Psoas muscle (tissue), 8 donors: ENCODE data around the gene LRP1B. TPM values are rescaled to one million over a fixed set of nuclear protein-coding genes. Genes with fewer than 3 reads are reported as not detected.

ENCODE experiments used
- ATAC-seq, 4 donors: fragments of 200-7000 bp; cut with Tn5 transposase; one replicate each; pipeline ENCODE4 v1.9.1; 2020; ENCODE audit warnings: moderate library complexity in 3 of 4, mild to moderate bottlenecking in 2 of 4
- DNase-seq, 2 donors: peaks; one replicate each; pipeline ENCODE4 v3.0.0-alpha.2; 2020
- H3K27ac ChIP-seq: fragments of 200-600 bp; one replicate; pipeline ENCODE4 v1.8.0; 2022
- H3K27me3 ChIP-seq, 3 donors: fragments of 200-600 bp in 1 of 3; one replicate each; pipeline versions ENCODE4 v1.6.1 to v1.8.0; 2013 to 2022; ENCODE audit warnings: low read length in 2 of 3, mild to moderate bottlenecking in 2 of 3, moderate library complexity in 1 of 3; ENCODE audit not compliant: insufficient read depth in 3 of 3
- H3K36me3 ChIP-seq, 2 donors: fragments of 200-600 bp in 1 of 2; one replicate each; pipeline versions ENCODE4 v1.6.1 to v1.8.0; 2013 to 2022; ENCODE audit warnings: low read depth in 1 of 2, mild to moderate bottlenecking in 1 of 2, moderate library complexity in 1 of 2; ENCODE audit not compliant: insufficient read depth in 1 of 2
- H3K4me1 ChIP-seq: fragments of 200-600 bp; one replicate; pipeline ENCODE4 v1.8.0; 2022
- H3K4me3 ChIP-seq: fragments of 200-600 bp; one replicate; pipeline ENCODE4 v1.8.0; 2022; ENCODE audit warnings: mild to moderate bottlenecking
- H3K9me3 ChIP-seq: fragments of 200-600 bp; one replicate; pipeline ENCODE4 v1.8.0; 2022
- CTCF ChIP-seq: fragments of 200-600 bp; IDR thresholded peaks from one replicate; pipeline ENCODE4 v1.8.0; 2022; ENCODE audit warnings: antibody characterized with exemption
- WGBS, 3 donors: extraction: QIAGEN DNeasy Blood & Tissue Kit; methylation state at CpG; one replicate each; pipeline versions ENCODE4 v1.1.6 to v1.1.7; 2013; 5-methylcytosine and 5-hydroxymethylcytosine counted together
- intact Hi-C, 2 donors: fragments of 100-400 bp; cut with DNase I; formaldehyde crosslinking; loops; one replicate each; pipeline versions ENCODE4 v1.11.0 to v1.14.2; 2022
- polyA plus RNA-seq, 3 donors: library from polyadenylated mRNA; stranded (reverse); fragments of 200-250 nt; gene quantifications; one replicate each; pipeline ENCODE4 v1.2.3, GENCODE V29; 2013
- total RNA-seq, 4 donors: library from RNA; stranded (reverse); fragmentation: NEBNext Ultra II Directional in 2 of 4; extraction: Animal tissue kit (Norgen Biotek cat#: 25700) in 2 of 4; gene quantifications; one replicate each; pipeline versions ENCODE4 v1.2.1 to v1.2.4, GENCODE V29; 2021 to 2023
- donor health status: healthy with polysubstance abuse.
- donor health status: DM: no; HTN: no; CAD: no; lungs with moderate emphysema.
- donor health status: Bipolar disorder and iron deficiency.
- donor health status: healthy.
- donor health status: DM: yes; HTN: yes; CAD: no.
- donor health status: DM: no; HTN: no; CAD: no.
- donor health status: DM: no; HTN: no; CAD: no.
- donor health status: DM: yes; HTN: yes; CAD: no.

The LRP1B gene
- total and polyA plus RNA-seq, 7 donors: 0.33 to 3.3 (median 0.95) TPM

- H3K27me3 ChIP-seq: no peaks in the 10 kb centered on the region
- H3K9me3 ChIP-seq: no peaks in the 10 kb centered on the region
- no peak for TF ChIP-seq CTCF
- no peak for ATAC-seq
- no peak overlapping the region for H3K4me3 ChIP-seq
- intact Hi-C loops: no loop called here
- no peaks in the 10 kb centered on the region for H3K36me3 ChIP-seq
- H3K27ac ChIP-seq: no peak overlapping the region
- no peaks in the 10 kb centered on the region for H3K4me1 ChIP-seq
- no peak for DNase-seq
- 11 to 29% (median 14%) methylated on average over 3 of the region's 3 CpGs for WGBS, 3 donors
Observed at GRCh38 chr2:140643761-140644187, 1487.0 kb downstream of the LRP1B start.

GRCh38 chr2:140641163-140641562, 1489.7 kb downstream of the LRP1B start:
- ATAC-seq: no peak

DNA sequence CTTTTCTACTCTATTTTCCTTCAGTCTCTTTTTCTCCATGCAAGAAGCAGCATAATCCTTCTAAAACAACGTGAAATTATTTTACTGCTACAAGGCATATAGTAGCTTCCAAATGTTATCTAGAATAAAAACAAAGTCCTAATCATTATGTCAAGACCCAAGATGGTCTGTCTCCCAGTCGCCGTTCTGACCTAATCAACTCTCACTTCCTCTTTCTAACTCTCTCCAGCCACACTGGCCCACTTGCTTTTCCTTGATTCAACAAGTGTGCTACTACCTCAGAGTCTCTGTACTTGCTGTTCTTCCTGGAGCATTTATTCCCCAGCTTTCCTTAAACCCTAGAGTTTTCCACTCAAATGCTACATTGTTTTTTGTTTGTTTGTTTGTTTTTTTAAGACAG, 1491.2 kb downstream of the LRP1B start:
- H3K36me3 ChIP-seq: no peaks in the 10 kb centered on the region
- DNase-seq (no peak), ATAC-seq (no peak)
- no peak overlapping the region for H3K27ac ChIP-seq
- intact Hi-C loops: no loop called here
- no peaks in the 10 kb centered on the region for H3K4me1 ChIP-seq
- WGBS, 3 donors: 76 to 81% (median 76%) methylated on average over 3 of the region's 3 CpGs
- no peak overlapping the region for H3K4me3 ChIP-seq
- TF ChIP-seq CTCF: no peak
- no peaks in the 10 kb centered on the region for H3K9me3 ChIP-seq
- no peaks in the 10 kb centered on the region for H3K27me3 ChIP-seq

More at GRCh38 chr2:140641163-140641562, 1489.7 kb downstream of the LRP1B start:
- DNase-seq: no peak
- WGBS, 3 donors: 23 to 29% (median 24%) methylated on average over 1 of the region's 1 CpG
- no peaks in the 10 kb centered on the region for H3K36me3 ChIP-seq
- no peaks in the 10 kb centered on the region for H3K9me3 ChIP-seq
- intact Hi-C loops: no loop called here
- no peak for TF ChIP-seq CTCF
- no peaks in the 10 kb centered on the region for H3K27me3 ChIP-seq
- H3K4me1 ChIP-seq: no peaks in the 10 kb centered on the region
- no peak overlapping the region for H3K4me3 ChIP-seq
- no peak overlapping the region for H3K27ac ChIP-seq

- DNase-seq (no peak), ATAC-seq (no peak)
- H3K36me3 ChIP-seq: no peaks in the 10 kb centered on the region
- WGBS, 3 donors: 73 to 83% (median 79%) methylated on average over 4 of the region's 4 CpGs
- H3K9me3 ChIP-seq: no peaks in the 10 kb centered on the region
- H3K27me3 ChIP-seq: no peaks in the 10 kb centered on the region
- no peak for TF ChIP-seq CTCF
- no peaks in the 10 kb centered on the region for H3K4me1 ChIP-seq
- intact Hi-C loops: no loop called here
- no peak overlapping the region for H3K4me3 ChIP-seq
- no peak overlapping the region for H3K27ac ChIP-seq
Observed at GRCh38 chr2:140630557-140630956, 1500.3 kb downstream of the LRP1B start.

- 92 to 95% (median 92%) methylated on average over 4 of the region's 4 CpGs for WGBS, 3 donors
- no peak for TF ChIP-seq CTCF
- Histone ChIP-seq H3K4me1 (no peaks in the 10 kb centered on the region), H3K4me3 (no peak overlapping the region), H3K27me3 (no peaks in the 10 kb centered on the region), H3K36me3 (no peaks in the 10 kb centered on the region), H3K27ac (no peak overlapping the region), H3K9me3 (no peaks in the 10 kb centered on the region)
- ATAC-seq: no peak
- intact Hi-C loops: no loop called here
- no peak for DNase-seq
Observed at GRCh38 chr2:140627885-140628284, 1502.9 kb downstream of the LRP1B start.
